ENCODE measurements around the gene WDR70. TPM values are rescaled to one million over a fixed set of nuclear protein-coding genes. Genes with fewer than 3 reads are reported as not detected.
A peak's percentile ranks its signal among the peaks of the same experiment; 100 is the strongest.
"Not testable (repeated sequence)": the region's sequence is repeated elsewhere in the genome, so short reads cannot be mapped to it uniquely, and the experiment has no call there.

WDR70 gene
- total RNA-seq, 8 experiments from 2014 or later, result 19.9 to 45.1 (median 28.1) TPM

GRCh38 chr5:37668524-37669047 is 289.5 kb downstream of the WDR70 start:
- 0 to 86% (median 60%) methylated on average over 1 to 2 of the region's 2 CpGs; no CpG with 5 or more reads in 3 of the 10 experiments for WGBS, 10 experiments
- ATAC-seq (replicated peaks in 6 of 8), result peak; percentile 51 to 100 (median 90)
- Histone ChIP-seq H3K27ac (no peak overlapping the region), H3K4me1 (replicated peaks in 1 of 2) (no peaks in the 10 kb centered on the region), H3K4me3 (no peak overlapping the region)
- in situ Hi-C loops (cut with MboI; ENCODE audit: low pct_unique_long_range_greater_than_20kb in 2 of 9, low sequenced_read_pairs in 9 of 9, unreplicated experiment in 9 of 9), result no loop called here

- H3K4me1 ChIP-seq (replicated peaks in 1 of 2); H3K4me3 ChIP-seq; in situ Hi-C loops (cut with MboI; ENCODE audit: low pct_unique_long_range_greater_than_20kb in 2 of 9, low sequenced_read_pairs in 9 of 9, unreplicated experiment in 9 of 9); H3K27ac ChIP-seq; ATAC-seq (replicated peaks in 6 of 8): not testable (repeated sequence)
- WGBS, 10 experiments, result 70 to 100% (median 80%) methylated on average over 1 to 5 of the region's 12 CpGs; no CpG with 5 or more reads in 5 of the 10 experiments
Measured at GRCh38 chr5:37672118-37672588, 293.0 kb downstream of the WDR70 start.

GRCh38 chr5:37674361-37674760 is 295.2 kb downstream of the WDR70 start:
- H3K27ac ChIP-seq; ATAC-seq (replicated peaks in 6 of 8); in situ Hi-C loops (cut with MboI; ENCODE audit: low pct_unique_long_range_greater_than_20kb in 2 of 9, low sequenced_read_pairs in 9 of 9, unreplicated experiment in 9 of 9); H3K4me3 ChIP-seq; H3K4me1 ChIP-seq (replicated peaks in 1 of 2): not testable (repeated sequence)
- 100% methylated on average over 1 of the region's 6 CpGs; no CpG with 5 or more reads in 9 of the 10 experiments for WGBS, 10 experiments

- H3K4me3 ChIP-seq; H3K4me1 ChIP-seq (replicated peaks in 1 of 2); in situ Hi-C loops (cut with MboI; ENCODE audit: low pct_unique_long_range_greater_than_20kb in 2 of 9, low sequenced_read_pairs in 9 of 9, unreplicated experiment in 9 of 9); ATAC-seq (replicated peaks in 6 of 8); H3K27ac ChIP-seq: not testable (repeated sequence)
- WGBS, 10 experiments, result no CpG with 5 or more reads among the region's 8 CpGs
Measured at GRCh38 chr5:37679326-37679725, 300.2 kb downstream of the WDR70 start.

- peak in 2 of 8 experiments; percentile 41 to 44 for ATAC-seq (replicated peaks in 6 of 8)
- H3K4me3 ChIP-seq; H3K4me1 ChIP-seq (replicated peaks in 1 of 2); in situ Hi-C loops (cut with MboI; ENCODE audit: low pct_unique_long_range_greater_than_20kb in 2 of 9, low sequenced_read_pairs in 9 of 9, unreplicated experiment in 9 of 9); H3K27ac ChIP-seq: not testable (repeated sequence)
- WGBS, 10 experiments, result 40 to 100% (median 85%) methylated on average over 1 to 4 of the region's 4 CpGs
Measured at GRCh38 chr5:37679903-37680302, 300.8 kb downstream of the WDR70 start.

GRCh38 chr5:37683072-37683471 is 304.0 kb downstream of the WDR70 start:
- Histone ChIP-seq H3K4me1 (replicated peaks in 1 of 2) (no peaks in the 10 kb centered on the region), H3K27ac (no peak overlapping the region), H3K4me3 (no peak overlapping the region)
- in situ Hi-C loops (cut with MboI; ENCODE audit: low pct_unique_long_range_greater_than_20kb in 2 of 9, low sequenced_read_pairs in 9 of 9, unreplicated experiment in 9 of 9), result no loop called here
- ATAC-seq (replicated peaks in 6 of 8), result no peak
- WGBS, 10 experiments, result 45 to 100% (median 100%) methylated on average over 1 of the region's 1 CpG; no CpG with 5 or more reads in 2 of the 10 experiments

- H3K4me3 ChIP-seq, result no peak overlapping the region
- in situ Hi-C loops (cut with MboI; ENCODE audit: low pct_unique_long_range_greater_than_20kb in 2 of 9, low sequenced_read_pairs in 9 of 9, unreplicated experiment in 9 of 9), result no loop called here
- no peak overlapping the region for H3K27ac ChIP-seq
- no peak for ATAC-seq (replicated peaks in 6 of 8)
- WGBS, 10 experiments, result 40% methylated on average over 1 of the region's 3 CpGs; no CpG with 5 or more reads in 9 of the 10 experiments
- H3K4me1 ChIP-seq (replicated peaks in 1 of 2), result no peaks in the 10 kb centered on the region
Measured at GRCh38 chr5:37685211-37685610, 306.1 kb downstream of the WDR70 start.

GRCh38 chr5:37685816-37686215 is 306.7 kb downstream of the WDR70 start:
- Histone ChIP-seq H3K4me3 (no peak overlapping the region), H3K27ac (no peak overlapping the region), H3K4me1 (replicated peaks in 1 of 2) (no peaks in the 10 kb centered on the region)
- 80 to 100% (median 97%) methylated on average over 1 to 4 of the region's 7 CpGs; no CpG with 5 or more reads in 5 of the 10 experiments for WGBS, 10 experiments
- no peak for ATAC-seq (replicated peaks in 6 of 8)
- in situ Hi-C loops (cut with MboI; ENCODE audit: low pct_unique_long_range_greater_than_20kb in 2 of 9, low sequenced_read_pairs in 9 of 9, unreplicated experiment in 9 of 9), result no loop called here

- ATAC-seq (replicated peaks in 6 of 8); in situ Hi-C loops (cut with MboI; ENCODE audit: low pct_unique_long_range_greater_than_20kb in 2 of 9, low sequenced_read_pairs in 9 of 9, unreplicated experiment in 9 of 9); H3K27ac ChIP-seq; H3K4me1 ChIP-seq (replicated peaks in 1 of 2); H3K4me3 ChIP-seq: not testable (repeated sequence)
- WGBS, 10 experiments, result 60 to 100% (median 79%) methylated on average over 1 to 9 of the region's 10 CpGs; no CpG with 5 or more reads in 3 of the 10 experiments
Measured at GRCh38 chr5:37688925-37689324, 309.8 kb downstream of the WDR70 start.

- H3K4me3 ChIP-seq; in situ Hi-C loops (cut with MboI; ENCODE audit: low pct_unique_long_range_greater_than_20kb in 2 of 9, low sequenced_read_pairs in 9 of 9, unreplicated experiment in 9 of 9); H3K4me1 ChIP-seq (replicated peaks in 1 of 2); H3K27ac ChIP-seq; ATAC-seq (replicated peaks in 6 of 8): not testable (repeated sequence)
- 95 to 100% (median 100%) methylated on average over 2 to 3 of the region's 5 CpGs; no CpG with 5 or more reads in 5 of the 10 experiments for WGBS, 10 experiments
Measured at GRCh38 chr5:37694333-37694732, 315.2 kb downstream of the WDR70 start.

GRCh38 chr5:37694867-37695266 is 315.7 kb downstream of the WDR70 start:
- no peak for ATAC-seq (replicated peaks in 6 of 8)
- no peak overlapping the region for H3K27ac ChIP-seq
- in situ Hi-C loops (cut with MboI; ENCODE audit: low pct_unique_long_range_greater_than_20kb in 2 of 9, low sequenced_read_pairs in 9 of 9, unreplicated experiment in 9 of 9), result no loop called here
- no peak overlapping the region for H3K4me3 ChIP-seq
- no peaks in the 10 kb centered on the region for H3K4me1 ChIP-seq (replicated peaks in 1 of 2)

- in situ Hi-C loops (cut with MboI; ENCODE audit: low pct_unique_long_range_greater_than_20kb in 2 of 9, low sequenced_read_pairs in 9 of 9, unreplicated experiment in 9 of 9), result no loop called here
- Histone ChIP-seq H3K4me1 (replicated peaks in 1 of 2) (no peaks in the 10 kb centered on the region), H3K27ac (no peak overlapping the region), H3K4me3 (no peak overlapping the region)
- ATAC-seq (replicated peaks in 6 of 8), result no peak
- WGBS, 10 experiments, result 53 to 100% (median 100%) methylated on average over 1 to 3 of the region's 3 CpGs; no CpG with 5 or more reads in 2 of the 10 experiments
Measured at GRCh38 chr5:37695647-37696046, 316.5 kb downstream of the WDR70 start.

GRCh38 chr5:37696190-37697021 is 317.3 kb downstream of the WDR70 start:
- peak in 3 of 8 experiments; percentile 29 to 70 (median 68) for ATAC-seq (replicated peaks in 6 of 8)
- Histone ChIP-seq H3K27ac (no peak overlapping the region), H3K4me3 (no peak overlapping the region), H3K4me1 (replicated peaks in 1 of 2) (no peaks in the 10 kb centered on the region)
- in situ Hi-C loops (cut with MboI; ENCODE audit: low pct_unique_long_range_greater_than_20kb in 2 of 9, low sequenced_read_pairs in 9 of 9, unreplicated experiment in 9 of 9), result no loop called here
- 67 to 100% (median 90%) methylated on average over 1 to 5 of the region's 5 CpGs; no CpG with 5 or more reads in 1 of the 10 experiments for WGBS, 10 experiments
